HepG2 (cell line): ENCODE results near the gene ARVCF. TPM values are rescaled to one million over a fixed set of nuclear protein-coding genes. Genes with fewer than 3 reads are reported as not detected.

Source experiments
- ATAC-seq: fragments of 200-7000 bp; cut with Tn5 transposase; 3 replicates; pipeline ENCODE4 v1.9.1; 2020; ENCODE audit warnings: mild to moderate bottlenecking, moderate library complexity
- BruUV-seq: library from RNA; stranded (reverse); fragments of 400-500 nt; replicated peaks from 2 replicates; lab custom pipeline; 2021; lab: Mats Ljungman, UMichigan
- CTCF ChIA-PET: fragments of 300-600 bp; formaldehyde crosslinking; extraction: SDS; loops from one replicate; lab custom pipeline; 2021; ENCODE audit warnings: low total read pairs, inconsistent platforms, low intra/inter-chr PET ratio; lab: Yijun Ruan, JAX
- POLR2A ChIA-PET: fragments of 350-600 bp; sonication (Branson Sonifier 250); formaldehyde crosslinking; loops from one replicate; lab custom pipeline; 2020; ENCODE audit warnings: antibody characterized with exemption, inconsistent platforms; lab: Yijun Ruan, JAX
- DNase-seq: peaks from one replicate; pipeline ENCODE4 v3.0.0-alpha.2; 2015; ENCODE audit warnings: low spot score
- FAIRE-seq: peaks from 3 replicates; lab custom pipeline; 2011; peaks lifted over from hg19 to GRCh38; lab: Jason Lieb, UNC
- H2AFZ ChIP-seq: one replicate; pipeline ENCODE4 v1.6.1; 2011; ENCODE audit warnings: low read length, inconsistent platforms
- H3K27ac ChIP-seq: fragments of 300-600 bp; 3 replicates; pipeline ENCODE4 v1.8.0; 2011; ENCODE audit warnings: mixed run types, mild to moderate bottlenecking, mixed read lengths, low read length, inconsistent platforms; ENCODE audit not compliant: insufficient read depth; ENCODE audit errors: extremely low read length
- H3K27me3 ChIP-seq, 2 experiments: fragments of 200-600 bp in 1 of 2; 2 replicates in 1 of 2; 3 replicates in 1 of 2; pipeline versions ENCODE4 v1.6.0 to v1.8.0; 2011; ENCODE audit warnings: low read length in 2 of 2, mild to moderate bottlenecking in 2 of 2, moderate library complexity in 2 of 2, inconsistent platforms in 1 of 2; ENCODE audit not compliant: insufficient read depth in 2 of 2, control insufficient read depth in 1 of 2
- H3K36me3 ChIP-seq, 2 experiments: fragments of 200-600 bp in 1 of 2; replicated peaks in 1 of 2; 2 replicates in 1 of 2; 3 replicates in 1 of 2; pipeline versions ENCODE4 v1.5.1 to v1.8.0; 2011; ENCODE audit warnings: low read length in 2 of 2, inconsistent platforms in 1 of 2; ENCODE audit not compliant: insufficient read depth in 2 of 2, control insufficient read depth in 1 of 2
- H3K4me1 ChIP-seq: 2 replicates; pipeline ENCODE4 v1.5.1; 2012; ENCODE audit warnings: low read length, inconsistent platforms; ENCODE audit not compliant: insufficient read depth
- H3K4me2 ChIP-seq: 2 replicates; pipeline ENCODE4 v1.6.0; 2011; ENCODE audit warnings: low read depth, low read length, inconsistent platforms
- H3K4me3 ChIP-seq, 3 experiments: fragments of 200-600 bp in 1 of 3; sonication (generic), shearing (Covaris generic) in 1 of 3; replicated peaks in 1 of 3; 2 replicates each; pipeline ENCODE4 v1.5.1; 2011 to 2016; ENCODE audit warnings: low read length in 3 of 3, inconsistent platforms in 2 of 3, low read depth in 2 of 3, mild to moderate bottlenecking in 2 of 3, control low read depth in 1 of 3, mixed read lengths in 1 of 3; ENCODE audit not compliant: insufficient read depth in 1 of 3
- H3K79me2 ChIP-seq: one replicate; pipeline ENCODE4 v1.6.1; 2011; ENCODE audit warnings: low read length, inconsistent platforms; ENCODE audit not compliant: insufficient read depth
- H3K9ac ChIP-seq: 2 replicates; pipeline ENCODE4 v1.6.0; 2011; ENCODE audit warnings: mild to moderate bottlenecking, low read depth, low read length, inconsistent platforms; ENCODE audit not compliant: insufficient read depth
- H3K9me3 ChIP-seq: 2 replicates; pipeline ENCODE4 v1.5.1; 2012; ENCODE audit warnings: mild to moderate bottlenecking, low read length
- H4K20me1 ChIP-seq: 2 replicates; pipeline ENCODE4 v1.6.0; 2011; ENCODE audit warnings: inconsistent platforms, mild to moderate bottlenecking, low read length, moderate library complexity; ENCODE audit not compliant: insufficient read depth
- AGO2 ChIP-seq: fragments of 200-400 bp; formaldehyde crosslinking; optimal IDR thresholded peaks from 2 replicates; pipeline ENCODE3; 2017; ENCODE audit warnings: mild to moderate bottlenecking, low read depth, low read length, moderate library complexity
- EP300 ChIP-seq, 3 experiments: sonication (generic) in 1 of 3; formaldehyde crosslinking in 1 of 3; IDR thresholded peaks; 2 replicates each; pipeline versions ENCODE4 v1.5.1 to v1.6.1; 2011 to 2020; ENCODE audit warnings: low read depth in 2 of 3, low read length in 2 of 3, borderline replicate concordance in 1 of 3, improper control_type of control experiment in 1 of 3, mild to moderate bottlenecking in 1 of 3, missing genetic modification reagents in 1 of 3, moderate library complexity in 1 of 3
- IKZF5 ChIP-seq: IDR thresholded peaks from 2 replicates; pipeline ENCODE4 v1.6.1; 2018; ENCODE audit warnings: missing genetic modification reagents, mild to moderate bottlenecking, missing compliant biosample characterization
- MNT ChIP-seq: fragments of 450-650 bp; IDR thresholded peaks from 2 replicates; pipeline ENCODE4 v1.6.1; 2016
- SRSF4 ChIP-seq: fragments of 200-400 bp; formaldehyde crosslinking; IDR thresholded peaks from one replicate; pipeline ENCODE4 v1.6.1; 2018; ENCODE audit warnings: mild to moderate bottlenecking, low read depth, low read length, moderate library complexity; ENCODE audit not compliant: poor library complexity, severe bottlenecking
- ZNF616 ChIP-seq: sonication (generic); formaldehyde crosslinking; IDR thresholded peaks from 2 replicates; pipeline ENCODE4 v1.5.0; 2020; ENCODE audit warnings: low read depth, mild to moderate bottlenecking, missing genetic modification reagents
- ZNF75D ChIP-seq: sonication (generic); formaldehyde crosslinking; IDR thresholded peaks from 2 replicates; pipeline ENCODE4 v1.8.1; 2023; ENCODE audit warnings: missing genetic modification reagents, mild to moderate bottlenecking, borderline replicate concordance
- WGBS: methylation state at CpG from one replicate; pipeline ENCODE4 v1.1.6; 2017; ENCODE audit warnings: low lambda C conversion rate; 5-methylcytosine and 5-hydroxymethylcytosine counted together
- in situ Hi-C: cut with HindIII; loops from 2 replicates; pipeline ENCODE4 v1.10.0; 2017; ENCODE audit warnings: low pct_unique_long_range_greater_than_20kb; ENCODE audit not compliant: extremely low pct_ligation_motif_present
- intact Hi-C: fragments of 100-400 bp; cut with micrococcal nuclease; formaldehyde crosslinking; loops from one replicate; pipeline ENCODE4 v1.10.0; 2022; ENCODE audit not compliant: unreplicated experiment
- polyA plus RNA-seq, 8 experiments: library from polyadenylated mRNA; depleted of rRNA in 3 of 8; stranded (reverse) in 7 of 8; unstranded in 1 of 8; fragments of >200 nt; fragmentation: Illumina TruSeq in 4 of 8; extraction: Trizol in 4 of 8; gene quantifications; 2 replicates each; pipeline versions ENCODE4 v1.2.1 to v1.2.3, GENCODE V29; 2011 to 2016; ENCODE audit warnings: low read depth in 4 of 8, missing spikeins in 1 of 8, mixed read lengths in 1 of 8; ENCODE audit not compliant: insufficient read depth in 1 of 8
- total RNA-seq, 5 experiments: library from RNA; depleted of rRNA; stranded (reverse); fragments of >200 nt; fragmentation: Illumina TruSeq; extraction: Trizol; gene quantifications; 2 replicates each; pipeline ENCODE4 v1.2.3, GENCODE V29; 2016; ENCODE audit warnings: low read depth in 1 of 5

The ARVCF gene
- total and polyA plus RNA-seq, 2 of the 13 experiments (the other 11 are each of a cell fraction or from before 2014, with no cell fraction given): 16.4 to 17.7 TPM

- ChIA-PET POLR2A (no interaction called here), CTCF (no interaction called here)
- ATAC-seq: no peak
- FAIRE-seq: no peak
- no peak overlapping the region for H3K9ac ChIP-seq
- DNase-seq: no peak
- intact Hi-C loops: no loop called here
- H4K20me1 ChIP-seq: no peaks in the 10 kb centered on the region
- H3K4me2 ChIP-seq: no peak overlapping the region
- H3K4me1 ChIP-seq: no peaks in the 10 kb centered on the region
- H3K79me2 ChIP-seq: no peaks in the 10 kb centered on the region
- in situ Hi-C loops: no loop called here
- no peak overlapping the region for H3K27ac ChIP-seq
- BruUV-seq: no TSS peak
- no peak for TF ChIP-seq SRSF4
- peak; percentile 15 for TF ChIP-seq AGO2
- no peak for TF ChIP-seq ZNF616 (CRISPR knock-in tag)
- TF ChIP-seq EP300 (IDR thresholded peaks at IDR 0.05; ENCODE audit: low read depth in 2 of 2, low read length in 2 of 2): no peak
- no peak for TF ChIP-seq EP300 (CRISPR knock-in tag; IDR thresholded peaks at IDR 0.05; ENCODE audit: borderline replicate concordance)
- WGBS: 71% methylated on average over 9 of the region's 14 CpGs
- H2AFZ ChIP-seq: no peak overlapping the region
- no peaks in the 10 kb centered on the region for H3K27me3 ChIP-seq
- no peak overlapping the region for H3K4me3 ChIP-seq
- peaks cover 0 to 9% of the 10 kb centered on the region in 2 experiments; a peak in 2 of 5 replicates for H3K36me3 ChIP-seq
- H3K9me3 ChIP-seq: no peaks in the 10 kb centered on the region
Measured at GRCh38 chr22:20065896-20066616, 49.4 kb upstream of the ARVCF start.

GRCh38 chr22:20064545-20065262 lies 48.1 kb upstream of the ARVCF start:
- Histone ChIP-seq H3K27me3 (no peaks in the 10 kb centered on the region), H3K9ac (no peak overlapping the region), H3K9me3 (no peaks in the 10 kb centered on the region), H3K4me3 (no peak overlapping the region), H3K4me2 (no peak overlapping the region), H3K27ac (no peak overlapping the region), H3K36me3 (peaks cover 0 to 12% of the 10 kb centered on the region in 2 experiments; a peak in 2 of 5 replicates), H3K79me2 (no peaks in the 10 kb centered on the region), H4K20me1 (no peaks in the 10 kb centered on the region), H2AFZ (no peak overlapping the region), H3K4me1 (no peaks in the 10 kb centered on the region)
- no peak for TF ChIP-seq ZNF75D (CRISPR knock-in tag)
- TF ChIP-seq MNT: peak; percentile 67
- no peak for TF ChIP-seq IKZF5 (CRISPR knock-in tag)
- ChIA-PET CTCF (no interaction called here), POLR2A (no interaction called here)
- ATAC-seq (no peak), DNase-seq (no peak), FAIRE-seq (no peak)
- in situ Hi-C loops (no loop called here), intact Hi-C loops (no loop called here)
- WGBS: 96% methylated on average over 16 of the region's 18 CpGs
- BruUV-seq: no TSS peak
